ENCODE data around the gene FMNL3.
"Not testable (repeated sequence)": the region's sequence is repeated elsewhere in the genome, so short reads cannot be mapped to it uniquely, and the experiment has no call there.

Gene FMNL3

GRCh38 chr12:49627752-49628360 is 79.3 kb downstream of the FMNL3 start:
- DNase-seq: no peak

- DNase-seq: no peak
Measured at GRCh38 chr12:49626836-49627235, 80.4 kb downstream of the FMNL3 start.

- no peak for DNase-seq
Measured at GRCh38 chr12:49626169-49626835, 80.9 kb downstream of the FMNL3 start.

GRCh38 chr12:49624921-49625577 is 82.2 kb downstream of the FMNL3 start:
- no peak for DNase-seq

GRCh38 chr12:49623142-49623904 is 83.9 kb downstream of the FMNL3 start, which contains the start of gene PRPF40B:
Gene PRPF40B (plus strand): TSS chr12:49623561. CDS start chr12:49623591, 30 bp downstream.
- DNase-seq: peak; percentile 86

- DNase-seq: no peak
Measured at GRCh38 chr12:49622501-49623141, 84.6 kb downstream of the FMNL3 start.

GRCh38 chr12:49621651-49622500 is 85.3 kb downstream of the FMNL3 start:
- no peak for DNase-seq

GRCh38 chr12:49619286-49619685 is 87.9 kb downstream of the FMNL3 start:
- no peak for DNase-seq

- no peak for DNase-seq
Measured at GRCh38 chr12:49618576-49618975, 88.6 kb downstream of the FMNL3 start.

- DNase-seq: no peak
Measured at GRCh38 chr12:49616533-49617219, 90.5 kb downstream of the FMNL3 start.

GRCh38 chr12:49615725-49616124 is 91.5 kb downstream of the FMNL3 start:
- DNase-seq: no peak

- no peak for DNase-seq
Measured at GRCh38 chr12:49612210-49612609, 95.0 kb downstream of the FMNL3 start.

GRCh38 chr12:49610785-49611184 is 96.4 kb downstream of the FMNL3 start:
- DNase-seq: not testable (repeated sequence)

GRCh38 chr12:49609875-49610154 is 97.4 kb downstream of the FMNL3 start:
- DNase-seq: peak; percentile 27

- DNase-seq: no peak
Measured at GRCh38 chr12:49609059-49609874, 97.9 kb downstream of the FMNL3 start.

GRCh38 chr12:49605539-49605938 is 101.7 kb downstream of the FMNL3 start, which contains the start of gene FAM186B:
Gene FAM186B (minus strand): TSS chr12:49605639. CDS start chr12:49605477, 162 bp downstream.
- not testable (repeated sequence) for DNase-seq

GRCh38 chr12:49604856-49605255 is 102.3 kb downstream of the FMNL3 start:
- no peak for DNase-seq

GRCh38 chr12:49603721-49604120 is 103.5 kb downstream of the FMNL3 start:
- no peak for DNase-seq

GRCh38 chr12:49599961-49600360 is 107.2 kb downstream of the FMNL3 start:
- no peak for DNase-seq

GRCh38 chr12:49598527-49598926 is 108.7 kb downstream of the FMNL3 start:
- no peak for DNase-seq
